Suprapubic skin (tissue), 3 donors: Measurements from ENCODE around the gene CXCL11.
"Not testable (repeated sequence)": the region's sequence is repeated elsewhere in the genome, so short reads cannot be mapped to it uniquely, and the experiment has no call there.

ENCODE experiments used
- EP300 ChIP-seq: sonication (generic); formaldehyde crosslinking; IDR thresholded peaks from one replicate; pipeline ENCODE4 v1.6.1; 2017; ENCODE audit warnings: antibody characterized with exemption
- POLR2A ChIP-seq, 2 donors: fragments of 450-650 bp; IDR thresholded peaks; one replicate each; pipeline ENCODE4 v1.6.1; 2017; ENCODE audit warnings: antibody characterized with exemption in 2 of 2, mild to moderate bottlenecking in 2 of 2, moderate library complexity in 2 of 2
- TF ChIP-seq, protein P1 (sequence below), 2 donors: fragments of 200-600 bp in 1 of 2; fragments of 450-650 bp in 1 of 2; sonication (generic) in 1 of 2; IDR thresholded peaks; one replicate each; pipeline ENCODE4 v1.5.1; 2016 to 2019; ENCODE audit warnings: antibody characterized with exemption in 2 of 2, mild to moderate bottlenecking in 1 of 2, moderate library complexity in 1 of 2

DNA sequence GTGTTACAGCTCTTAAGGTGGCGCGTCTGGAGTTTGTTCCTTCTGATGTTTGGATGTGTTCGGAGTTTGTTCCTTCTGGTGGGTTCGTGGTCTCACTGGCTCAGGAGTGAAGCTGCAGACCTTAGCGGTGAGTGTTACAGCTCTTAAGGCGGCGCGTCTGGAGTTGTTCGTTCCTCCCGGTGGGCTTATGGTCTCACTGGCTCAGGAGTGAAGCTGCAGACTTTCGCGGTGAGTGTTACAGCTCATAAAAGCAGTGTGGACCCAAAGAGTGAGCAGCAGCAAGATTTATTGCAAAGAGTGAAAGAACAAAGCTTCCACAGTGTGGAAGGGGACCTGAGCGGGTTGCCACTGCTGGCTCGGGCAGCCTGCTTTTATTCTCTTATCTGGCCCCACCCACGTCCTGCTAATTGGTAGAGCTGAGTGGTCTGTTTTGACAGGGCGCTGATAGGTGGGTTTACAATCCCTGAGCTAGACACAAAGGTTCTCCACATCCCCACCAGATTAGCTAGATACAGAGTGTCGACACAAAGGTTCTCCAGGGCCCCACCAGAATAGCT lies 14.1 kb upstream of the CXCL11 start:
- TF ChIP-seq POLR2A (IDR thresholded peaks at IDR 0.05); EP300: not testable (repeated sequence)
- TF ChIP-seq, protein P1, sequence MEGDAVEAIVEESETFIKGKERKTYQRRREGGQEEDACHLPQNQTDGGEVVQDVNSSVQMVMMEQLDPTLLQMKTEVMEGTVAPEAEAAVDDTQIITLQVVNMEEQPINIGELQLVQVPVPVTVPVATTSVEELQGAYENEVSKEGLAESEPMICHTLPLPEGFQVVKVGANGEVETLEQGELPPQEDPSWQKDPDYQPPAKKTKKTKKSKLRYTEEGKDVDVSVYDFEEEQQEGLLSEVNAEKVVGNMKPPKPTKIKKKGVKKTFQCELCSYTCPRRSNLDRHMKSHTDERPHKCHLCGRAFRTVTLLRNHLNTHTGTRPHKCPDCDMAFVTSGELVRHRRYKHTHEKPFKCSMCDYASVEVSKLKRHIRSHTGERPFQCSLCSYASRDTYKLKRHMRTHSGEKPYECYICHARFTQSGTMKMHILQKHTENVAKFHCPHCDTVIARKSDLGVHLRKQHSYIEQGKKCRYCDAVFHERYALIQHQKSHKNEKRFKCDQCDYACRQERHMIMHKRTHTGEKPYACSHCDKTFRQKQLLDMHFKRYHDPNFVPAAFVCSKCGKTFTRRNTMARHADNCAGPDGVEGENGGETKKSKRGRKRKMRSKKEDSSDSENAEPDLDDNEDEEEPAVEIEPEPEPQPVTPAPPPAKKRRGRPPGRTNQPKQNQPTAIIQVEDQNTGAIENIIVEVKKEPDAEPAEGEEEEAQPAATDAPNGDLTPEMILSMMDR (IDR thresholded peaks at IDR 0.05): not testable (repeated sequence)
